Purkinje cell (primary cell): Measurements from ENCODE around the gene GPS1. TPM values are rescaled to one million over a fixed set of nuclear protein-coding genes. Genes with fewer than 3 reads are reported as not detected.

Source experiments
- polyA plus RNA-seq: library from polyadenylated mRNA; unstranded; fragments of >200 nt; fragmentation: Nextera tagmentation; gene quantifications from 2 replicates; pipeline ENCODE4 v1.2.1, GENCODE V29; 2014

GPS1 gene
- polyA plus RNA-seq, result 29.3 and 31.1 TPM in 2 replicates

GRCh38 chr17:82051776-82052637 lies at the start of gene GPS1, which contains the start of gene RFNG:
Gene GPS1, plus strand, starts transcription at chr17:82051898. Its CDS starts 34 bp downstream, at chr17:82051932.
Gene RFNG, minus strand, starts transcription at chr17:82051811. Its CDS starts 45 bp downstream, at chr17:82051766.

GRCh38 chr17:82022310-82022980 lies 29.3 kb upstream of the GPS1 start, which contains the start of gene CENPX:
Gene CENPX, minus strand, starts transcription at chr17:82022878. Its CDS starts 17 bp downstream, at chr17:82022861.

GRCh38 chr17:82022981-82023446 lies 28.7 kb upstream of the GPS1 start, which contains the start of gene LRRC45:
Gene LRRC45, plus strand, starts transcription at chr17:82023305. Its CDS starts 339 bp downstream, at chr17:82023644.

GRCh38 chr17:82031303-82031884 lies 20.3 kb upstream of the GPS1 start, which contains the start of gene RAC3:
Gene RAC3, plus strand, starts transcription at chr17:82031678. Its CDS starts 84 bp downstream, at chr17:82031762.

GRCh38 chr17:82037092-82037888 lies 14.4 kb upstream of the GPS1 start, which contains the start of gene DCXR:
Gene DCXR, minus strand, starts transcription at chr17:82037697. Its CDS starts 15 bp downstream, at chr17:82037682.

GRCh38 chr17:82065638-82066303 lies 14.1 kb downstream of the GPS1 start, which contains the start of gene DUS1L:
Gene DUS1L, minus strand, starts transcription at chr17:82065804. Its CDS starts 745 bp downstream, at chr17:82065059.

GRCh38 chr17:82098169-82098938 lies 46.7 kb downstream of the GPS1 start, which contains the start of gene FASN:
Gene FASN, minus strand, starts transcription at chr17:82098236. Its CDS starts 1,791 bp downstream, at chr17:82096445.

Other genes with a start within 250 kb of the GPS1 start
- gene GCGR, start 247.7 kb upstream of the GPS1 start, polyA plus RNA-seq, result not detected in 2 replicates
- gene MCRIP1, start 218.6 kb upstream of the GPS1 start, polyA plus RNA-seq, result 15.2 TPM in 2 replicates
- gene PPP1R27, start 216.8 kb upstream of the GPS1 start, polyA plus RNA-seq, result not detected in 2 replicates
- gene P4HB, start 191.4 kb upstream of the GPS1 start, polyA plus RNA-seq, result 16.9 and 26.2 TPM in 2 replicates
- gene ARHGDIA, start 180.6 kb upstream of the GPS1 start, polyA plus RNA-seq, result 17.8 and 18.9 TPM in 2 replicates
- 2.3 and 3.9 TPM in 2 replicates for gene ALYREF, start 160.3 kb upstream of the GPS1 start, polyA plus RNA-seq
- gene ANAPC11, start 160.2 kb upstream of the GPS1 start, polyA plus RNA-seq, result 151 and 201 TPM in 2 replicates
- gene NPB, start 149.7 kb upstream of the GPS1 start, polyA plus RNA-seq, result not detected in 2 replicates
- 1.5 and 1.6 TPM in 2 replicates for gene PCYT2, start 140.5 kb upstream of the GPS1 start, polyA plus RNA-seq
- gene SIRT7, start 133.7 kb upstream of the GPS1 start, polyA plus RNA-seq, result 2.1 and 2.4 TPM in 2 replicates
- 3.9 and 7.6 TPM in 2 replicates for gene MAFG, start 124.2 kb upstream of the GPS1 start, polyA plus RNA-seq
- 1.6 TPM in 1 of 2 replicates, not detected in the other for gene PYCR1, start 114.6 kb upstream of the GPS1 start, polyA plus RNA-seq
- 0.26 and 0.84 TPM in 2 replicates for gene MYADML2, start 104.7 kb upstream of the GPS1 start, polyA plus RNA-seq
- gene NOTUM, start 90.7 kb upstream of the GPS1 start, polyA plus RNA-seq, result not detected in 2 replicates
- 1.0 and 6.4 TPM in 2 replicates for gene ASPSCR1, start 74.3 kb upstream of the GPS1 start, polyA plus RNA-seq
- 33.3 and 49.2 TPM in 2 replicates for gene CENPX, start 29.0 kb upstream of the GPS1 start, polyA plus RNA-seq
- not detected in 2 replicates for gene LRRC45, start 28.6 kb upstream of the GPS1 start, polyA plus RNA-seq
- gene RAC3, start 20.2 kb upstream of the GPS1 start, polyA plus RNA-seq, result not detected in 2 replicates
- gene DCXR, start 14.2 kb upstream of the GPS1 start, polyA plus RNA-seq, result 74.0 and 147 TPM in 2 replicates
- gene RFNG, start 87 bp upstream of the GPS1 start, polyA plus RNA-seq, result 1.4 and 2.1 TPM in 2 replicates
- 11.3 and 13.6 TPM in 2 replicates for gene DUS1L, start 13.9 kb downstream of the GPS1 start, polyA plus RNA-seq
- gene FASN, start 46.3 kb downstream of the GPS1 start, polyA plus RNA-seq, result 0.54 and 0.66 TPM in 2 replicates
- gene CCDC57, start 160.9 kb downstream of the GPS1 start, polyA plus RNA-seq, result 2.7 and 4.0 TPM in 2 replicates
- 0.31 TPM in 1 of 2 replicates, not detected in the other for gene SLC16A3, start 177.1 kb downstream of the GPS1 start, polyA plus RNA-seq
- gene CSNK1D, start 221.8 kb downstream of the GPS1 start, polyA plus RNA-seq, result 12.2 and 17.3 TPM in 2 replicates